C4-2B (cell line): ENCODE measurements around the gene OR1S2.

Source experiments
- CTCF ChIP-seq: fragments of 450-650 bp; conservative IDR thresholded peaks from 2 replicates; pipeline ENCODE4 v1.5.1; 2017; ENCODE audit warnings: mild to moderate bottlenecking
- ZFX ChIP-seq: fragments of 450-650 bp; IDR thresholded peaks from 2 replicates; pipeline ENCODE4 v1.6.1; 2017

DNA sequence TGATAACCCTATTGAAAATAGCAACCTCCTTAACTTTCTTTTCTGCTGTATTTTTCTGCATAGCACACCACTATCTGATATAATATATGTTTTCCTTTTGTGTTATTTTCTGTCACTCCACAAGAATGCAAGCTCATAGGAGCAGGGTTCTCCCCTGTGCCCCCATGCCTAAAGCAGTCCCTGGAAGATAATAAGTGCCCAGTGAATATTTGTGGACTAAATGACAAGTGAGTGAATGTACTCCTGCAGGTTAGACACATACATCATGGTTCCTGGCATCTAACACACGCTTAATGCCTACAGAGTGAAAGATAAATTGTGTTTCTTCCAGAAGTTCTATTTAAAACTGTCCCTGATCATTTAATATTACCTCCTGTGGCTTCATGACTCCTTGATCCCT lies 39.0 kb downstream of the OR1S2 start:
- TF ChIP-seq CTCF (no peak), ZFX (no peak)
